HG03439 (cell line): Measurements from ENCODE around the gene DYNC2LI1.

Experiments used
- ATAC-seq: cut with Tn5 transposase; IDR thresholded peaks from one replicate; pipeline ENCODE4 v1.9.1; 2021; ENCODE audit warnings: mild to moderate bottlenecking, moderate library complexity; ENCODE audit not compliant: unreplicated experiment

DYNC2LI1 gene

DNA sequence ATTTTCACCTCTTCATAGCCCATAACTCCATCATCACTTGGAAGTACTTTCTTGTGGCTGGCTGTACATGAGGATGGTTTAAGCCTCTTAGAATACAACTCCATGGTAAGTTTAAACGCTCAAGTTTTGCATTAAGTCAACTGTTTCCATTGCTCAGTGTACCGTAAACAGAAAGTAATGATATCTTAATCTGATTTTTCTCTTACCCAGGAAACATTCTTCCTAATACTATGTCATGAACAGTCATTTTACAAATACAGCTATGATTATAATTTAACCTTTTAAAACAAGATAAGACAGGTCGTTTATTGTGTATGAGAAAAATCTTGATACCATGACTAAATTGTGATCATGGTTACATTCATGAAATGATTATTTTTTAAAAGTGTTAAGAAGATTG, 11.6 kb upstream of the DYNC2LI1 start:
- ATAC-seq, result no peak

DNA sequence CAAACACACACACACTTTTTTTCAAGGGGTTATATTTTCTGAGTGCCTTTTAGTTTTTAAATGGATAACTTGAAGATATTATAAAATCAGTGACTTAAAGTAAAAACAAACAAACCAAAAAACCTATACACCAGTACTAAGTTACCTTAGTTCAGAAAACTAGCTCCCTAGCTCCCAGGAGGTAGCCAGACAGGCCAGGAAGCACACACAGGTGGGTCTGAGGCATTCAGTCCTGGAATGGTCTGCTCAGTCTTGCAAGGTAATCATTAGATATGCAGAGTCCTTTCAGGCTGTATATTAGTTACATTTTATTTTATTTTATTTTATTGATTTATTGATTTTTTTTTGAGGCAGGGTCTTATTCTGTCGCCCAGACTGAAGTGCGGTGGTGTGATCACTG, 10.7 kb upstream of the DYNC2LI1 start:
- ATAC-seq, result no peak

DNA sequence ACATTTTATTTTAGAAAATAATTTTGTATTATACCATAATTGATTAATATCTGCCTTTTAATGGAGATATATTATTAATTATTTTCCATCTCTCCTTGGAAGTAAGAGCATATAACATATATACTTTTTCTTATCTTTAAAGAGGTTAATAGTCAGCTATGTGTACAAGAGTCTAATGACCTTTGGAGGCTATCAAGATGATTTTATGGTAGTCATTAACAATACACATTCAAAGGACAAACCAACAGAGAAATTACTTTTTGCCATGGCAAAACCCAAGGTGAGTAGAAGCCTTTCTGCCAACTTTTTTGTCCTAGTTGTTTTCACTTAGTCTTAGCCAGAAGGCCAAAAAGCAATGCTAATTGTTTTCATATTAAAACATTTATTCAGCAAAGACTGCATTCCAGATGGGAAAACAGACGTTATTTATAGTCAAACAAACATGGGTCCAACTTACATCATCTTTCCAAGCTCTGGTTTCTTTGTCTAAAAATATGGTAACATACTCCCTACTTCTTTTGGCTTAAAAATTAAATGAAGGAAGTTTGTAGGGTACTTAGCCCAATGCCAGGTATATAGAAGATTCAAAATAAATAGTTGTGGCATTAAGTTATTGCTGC, 9.6 kb upstream of the DYNC2LI1 start:
- no peak for ATAC-seq

DNA sequence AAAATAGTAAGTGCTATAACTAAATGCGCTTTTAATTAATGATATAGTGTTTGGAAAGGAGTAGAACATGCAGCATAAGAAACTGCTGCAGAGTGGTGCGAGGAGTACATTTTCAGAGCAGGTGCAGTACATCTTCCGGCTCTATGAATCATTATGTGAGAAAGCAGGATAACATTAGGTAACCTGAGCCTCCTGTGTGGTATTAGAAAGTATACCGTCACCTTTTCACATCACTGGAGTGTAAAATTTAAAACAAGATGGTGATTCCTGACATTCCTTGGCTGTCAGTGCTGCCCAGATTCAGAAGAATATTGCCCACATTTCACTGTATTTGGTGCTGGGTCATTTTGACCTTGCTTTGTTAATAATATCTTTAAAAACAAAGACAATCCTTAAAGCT, 7.8 kb upstream of the DYNC2LI1 start:
- no peak for ATAC-seq

DNA sequence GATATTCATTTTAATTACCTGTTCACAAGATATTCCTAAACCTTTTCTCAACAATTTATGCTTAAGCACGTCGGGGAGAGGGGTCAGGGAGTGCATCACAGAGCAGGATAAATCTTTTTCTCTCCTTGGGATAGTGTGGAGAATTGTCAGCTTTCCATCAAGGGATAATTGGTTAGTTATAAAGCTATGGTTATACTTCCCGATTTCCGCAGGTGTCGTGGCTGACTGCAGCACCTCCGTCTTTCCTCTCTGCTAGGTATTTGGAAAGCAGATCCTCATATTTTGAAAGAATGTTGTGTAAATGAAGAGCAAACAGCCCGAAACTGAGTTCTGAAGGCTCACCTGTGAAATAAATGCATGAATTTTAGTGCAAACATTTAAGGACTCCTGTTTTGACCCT, 778 bp downstream of the DYNC2LI1 start:
- no peak for ATAC-seq

DNA sequence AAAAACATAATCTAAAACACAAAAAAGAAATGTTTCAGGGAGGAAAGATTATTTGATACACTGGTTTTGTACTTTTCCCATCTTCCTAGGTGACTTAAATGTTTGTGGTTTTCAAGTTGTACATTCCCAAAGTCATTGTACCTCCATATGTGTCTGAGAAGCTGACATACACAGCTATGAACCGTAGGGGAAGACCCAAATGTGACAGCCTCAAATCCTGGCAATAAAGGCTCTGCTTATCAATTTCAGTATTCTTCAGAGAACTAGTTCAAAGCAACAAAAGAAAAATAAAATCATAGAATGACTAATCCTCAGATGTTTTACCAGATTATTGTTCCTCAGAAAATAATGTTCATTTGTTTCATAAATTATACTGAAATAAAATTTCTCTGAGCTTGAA, 2.5 kb downstream of the DYNC2LI1 start:
- no peak for ATAC-seq

DNA sequence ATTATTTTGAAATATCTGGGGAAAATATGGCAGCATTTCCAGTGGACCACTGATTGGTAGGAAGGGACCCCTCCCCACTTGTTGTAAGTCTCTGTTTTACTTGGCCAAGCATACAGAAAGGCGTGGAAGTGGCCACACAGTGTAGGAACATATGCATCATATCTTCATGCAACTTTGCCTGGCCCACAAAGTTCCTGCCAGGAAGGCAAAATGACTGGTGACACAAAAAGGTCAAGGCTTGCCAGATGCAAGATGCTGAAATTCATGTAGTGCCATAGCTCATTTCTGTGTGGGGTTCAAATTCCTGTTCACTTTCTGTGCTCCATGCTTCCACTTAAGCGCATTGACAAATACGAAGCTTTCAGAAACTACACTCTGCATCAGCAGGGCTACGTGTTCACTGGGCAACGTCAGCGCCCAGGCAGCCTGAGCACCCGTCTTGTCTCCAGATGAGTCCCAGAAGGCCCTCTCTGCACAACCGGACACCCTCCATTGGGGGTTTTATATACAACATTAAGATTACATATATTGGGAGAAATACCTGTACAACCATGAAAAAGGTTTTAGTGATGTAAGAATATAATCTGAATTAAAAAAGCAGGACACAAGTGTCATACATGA, 3.6 kb downstream of the DYNC2LI1 start:
- ATAC-seq, result no peak

DNA sequence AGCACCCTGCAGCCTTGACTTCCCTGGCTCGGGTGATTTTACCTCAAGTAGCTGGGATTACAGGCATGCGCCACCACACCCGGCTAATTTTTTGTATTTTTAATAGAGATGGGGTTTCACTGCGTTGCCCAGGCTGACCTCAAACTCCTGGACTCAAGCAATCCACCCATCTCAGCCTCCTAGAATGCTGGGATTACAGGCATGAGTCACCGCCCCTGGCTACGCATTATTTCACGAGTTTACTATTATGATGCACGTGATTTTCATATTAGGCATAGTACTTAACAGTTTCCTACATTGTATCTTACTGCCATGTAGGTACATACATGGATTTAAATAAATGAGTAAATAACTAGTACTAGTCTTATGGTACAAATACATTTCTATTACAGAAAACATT, 4.4 kb downstream of the DYNC2LI1 start:
- ATAC-seq, result no peak

DNA sequence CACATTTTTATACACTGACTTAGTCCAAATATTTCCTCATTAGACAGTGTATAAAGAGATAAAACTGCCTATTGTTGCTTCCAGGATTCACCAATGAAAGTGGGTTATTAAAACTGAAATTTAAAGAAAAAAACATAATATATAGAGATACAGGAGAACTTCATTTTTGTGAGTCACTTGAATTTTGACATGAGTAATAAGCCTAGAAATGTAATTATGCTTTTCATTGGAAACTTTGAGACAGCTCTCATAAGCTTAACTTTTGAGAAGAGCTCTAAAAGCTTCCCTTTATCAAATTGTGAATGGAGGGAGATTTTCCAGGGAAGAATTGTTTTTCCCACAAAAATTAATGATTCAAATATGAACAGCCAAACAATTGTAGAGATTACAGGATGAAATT, 14.1 kb downstream of the DYNC2LI1 start:
- no peak for ATAC-seq

DNA sequence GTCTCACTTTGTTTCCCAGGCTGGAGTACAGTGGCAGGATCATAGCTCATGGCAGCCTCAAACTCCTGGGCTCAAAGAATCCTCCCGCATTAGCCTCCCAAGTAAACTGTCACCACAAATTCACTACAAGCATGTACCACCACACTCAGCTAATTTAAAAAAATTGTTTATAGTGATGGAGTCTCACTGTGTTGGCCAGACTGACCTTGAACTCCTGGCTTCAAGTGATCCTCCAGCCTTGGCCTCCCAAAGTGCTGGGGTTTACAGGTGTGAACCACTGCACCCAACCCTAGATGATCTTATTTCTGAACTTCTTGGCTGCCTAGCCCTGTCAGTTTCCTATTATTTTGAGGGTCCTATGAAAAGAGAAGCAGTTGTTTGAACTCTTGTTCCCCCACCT, 14.8 kb downstream of the DYNC2LI1 start:
- no peak for ATAC-seq

DNA sequence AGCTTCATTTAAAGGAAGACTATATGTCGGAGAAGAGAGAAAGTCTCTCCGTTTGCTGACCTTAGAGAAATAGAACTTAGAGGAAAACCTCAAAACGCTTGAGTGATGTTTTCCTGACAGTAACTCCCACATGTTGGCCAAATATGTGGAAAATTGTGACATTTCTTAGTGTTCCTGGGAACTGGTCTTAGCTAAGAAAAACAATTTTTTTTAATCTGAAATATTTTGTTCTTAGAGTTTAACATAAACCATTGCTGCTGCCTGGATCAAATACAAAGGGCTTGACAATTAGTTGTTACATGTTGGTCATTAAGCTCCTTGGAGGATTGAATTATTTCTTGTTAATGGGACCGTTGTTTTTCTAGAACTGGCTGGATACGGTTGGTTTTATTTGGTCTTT, 16.3 kb downstream of the DYNC2LI1 start:
- no peak for ATAC-seq

DNA sequence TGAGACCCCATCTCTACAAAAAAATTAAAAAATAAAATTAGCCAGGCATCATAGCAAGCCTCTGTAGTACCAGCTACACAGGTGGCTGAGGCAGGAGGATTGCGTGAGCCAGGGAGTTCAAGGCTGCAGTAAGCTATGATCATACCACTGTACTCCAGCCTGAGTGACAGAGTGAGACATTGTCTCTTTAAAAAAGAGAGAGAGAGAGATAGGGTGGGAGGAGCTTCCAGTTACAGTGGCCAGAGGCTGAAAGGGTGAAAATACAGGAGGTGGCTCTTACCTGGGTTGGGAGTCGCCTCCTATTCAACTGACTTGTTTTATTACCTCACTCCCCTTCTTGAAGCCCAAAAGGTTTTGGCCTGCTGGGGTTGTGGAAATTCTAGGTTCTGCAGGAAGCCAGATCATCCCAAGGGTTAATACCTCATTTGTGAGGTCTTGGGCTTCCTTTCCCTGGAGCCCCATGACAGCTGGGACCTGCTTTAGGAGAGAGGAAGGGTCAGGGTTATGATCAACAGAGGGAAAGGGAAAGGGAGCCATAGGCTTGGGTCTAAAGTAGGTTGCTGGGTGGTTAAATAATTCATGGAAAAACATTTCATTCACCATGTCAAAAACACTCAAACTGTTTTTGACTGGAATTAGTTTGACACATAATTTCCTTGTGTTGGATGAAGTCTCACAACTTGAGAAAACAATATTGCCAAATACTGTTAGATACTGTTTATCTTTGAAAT, 17.4 kb downstream of the DYNC2LI1 start:
- ATAC-seq, result no peak

DNA sequence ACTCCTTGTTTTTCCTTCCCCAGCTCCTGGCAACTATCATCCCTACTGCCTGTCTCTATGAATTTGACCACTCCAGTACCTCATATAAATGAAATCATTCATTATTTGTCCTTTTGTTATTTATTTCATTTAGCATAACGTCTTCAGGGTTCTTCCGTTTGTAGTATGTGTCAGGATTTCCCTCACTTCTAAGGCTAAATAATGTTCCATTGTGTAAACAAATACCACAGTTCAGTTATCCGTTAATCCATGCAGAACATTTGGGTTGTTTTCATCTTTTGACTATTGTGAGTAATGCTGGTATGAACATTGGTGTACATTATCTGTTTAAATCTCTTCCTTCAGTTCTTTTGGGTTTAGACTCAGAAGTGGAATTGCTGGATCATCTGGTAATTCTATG, 18.8 kb downstream of the DYNC2LI1 start:
- ATAC-seq, result no peak

DNA sequence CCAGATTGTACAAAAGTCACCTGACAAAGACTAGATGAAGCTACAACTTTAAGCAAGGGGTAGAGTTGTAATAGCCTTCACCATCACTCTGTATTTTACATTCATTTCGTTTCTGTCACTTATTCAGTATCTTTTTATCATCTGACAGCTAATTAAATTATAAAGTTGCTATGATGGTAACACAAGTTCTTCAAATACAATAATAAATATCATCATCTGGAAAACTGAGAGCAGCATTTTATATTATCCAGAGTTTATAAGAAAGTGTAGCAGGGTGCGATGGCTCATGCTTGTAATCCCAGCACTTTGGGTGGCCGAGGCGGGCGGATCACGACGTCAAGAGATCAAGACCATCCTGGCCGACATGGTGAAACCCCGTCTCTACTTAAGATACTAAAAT, 21.1 kb downstream of the DYNC2LI1 start:
- ATAC-seq, result no peak

DNA sequence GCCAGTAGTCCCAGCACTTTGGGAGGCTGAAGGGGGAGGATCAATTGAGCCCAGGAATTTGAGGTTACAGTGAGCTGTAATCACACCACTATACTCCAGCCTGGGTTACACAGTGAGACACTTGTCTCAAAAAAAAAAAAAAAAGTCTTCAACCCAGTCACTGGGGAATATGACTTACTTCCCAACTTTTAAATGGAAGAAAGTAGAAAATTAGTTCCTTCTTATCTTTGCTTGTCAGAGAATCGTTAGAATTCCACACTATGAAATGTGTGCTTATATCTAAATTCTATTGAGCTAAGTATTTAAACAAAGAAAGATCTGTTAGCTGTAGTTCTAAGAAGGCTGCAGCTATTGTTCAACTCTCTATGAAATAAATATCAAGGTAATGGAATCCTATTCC, 22.4 kb downstream of the DYNC2LI1 start:
- no peak for ATAC-seq

DNA sequence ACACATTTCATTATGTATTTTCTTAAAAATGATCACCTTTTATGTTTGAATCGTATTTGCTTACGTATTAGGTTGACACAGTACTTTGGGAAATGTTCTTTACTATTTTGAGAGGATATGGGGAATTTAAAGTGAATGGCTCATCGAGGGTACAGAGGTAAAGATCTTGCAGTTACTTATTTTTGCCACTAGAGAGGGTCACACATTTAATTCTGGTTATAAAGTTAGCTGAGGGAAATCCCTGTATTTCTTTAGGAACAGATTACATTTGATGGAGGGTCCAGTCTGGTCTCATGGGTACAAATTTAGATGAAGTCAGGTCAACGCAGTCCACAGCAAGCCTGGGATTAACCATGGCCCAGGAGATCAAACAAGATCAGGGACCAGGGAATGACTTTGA, 24.5 kb downstream of the DYNC2LI1 start:
- no peak for ATAC-seq

DNA sequence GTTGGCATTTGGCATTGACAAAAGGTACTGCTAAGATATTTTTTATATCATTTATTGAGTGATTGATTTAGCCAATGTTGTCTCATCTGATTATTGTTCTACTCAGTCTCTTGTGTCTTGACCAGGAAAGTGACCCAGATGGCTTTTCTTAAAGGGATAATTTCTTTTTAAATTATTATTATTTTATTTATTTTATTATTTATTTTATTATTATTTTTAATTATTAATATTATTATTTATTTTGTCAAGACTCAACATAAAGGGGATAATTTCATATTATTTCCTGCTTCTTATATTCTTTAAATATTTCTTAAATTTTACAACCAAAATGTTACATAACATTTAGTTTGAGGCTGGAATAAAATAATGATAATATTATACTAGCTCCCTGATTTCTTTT, 27.1 kb downstream of the DYNC2LI1 start:
- ATAC-seq, result no peak

DNA sequence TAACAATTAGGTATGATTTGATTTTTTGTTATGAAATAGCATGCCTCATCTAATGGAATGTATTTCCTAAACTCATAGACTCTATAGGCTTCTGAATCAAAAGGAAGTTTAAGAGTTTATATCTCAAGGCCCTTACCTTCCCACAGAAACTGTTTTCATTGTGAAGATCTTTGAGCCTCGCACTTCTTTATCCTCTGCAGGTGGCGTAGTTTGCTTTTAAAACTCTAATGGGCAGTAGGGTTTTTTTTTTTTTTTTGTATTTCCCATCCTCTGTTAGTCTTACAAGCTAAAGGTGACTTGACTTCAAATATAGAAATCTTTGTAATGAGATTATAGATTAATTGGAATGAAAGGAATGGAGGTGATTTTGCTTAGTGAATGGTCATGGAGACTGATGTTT, 28.3 kb downstream of the DYNC2LI1 start:
- no peak for ATAC-seq

DNA sequence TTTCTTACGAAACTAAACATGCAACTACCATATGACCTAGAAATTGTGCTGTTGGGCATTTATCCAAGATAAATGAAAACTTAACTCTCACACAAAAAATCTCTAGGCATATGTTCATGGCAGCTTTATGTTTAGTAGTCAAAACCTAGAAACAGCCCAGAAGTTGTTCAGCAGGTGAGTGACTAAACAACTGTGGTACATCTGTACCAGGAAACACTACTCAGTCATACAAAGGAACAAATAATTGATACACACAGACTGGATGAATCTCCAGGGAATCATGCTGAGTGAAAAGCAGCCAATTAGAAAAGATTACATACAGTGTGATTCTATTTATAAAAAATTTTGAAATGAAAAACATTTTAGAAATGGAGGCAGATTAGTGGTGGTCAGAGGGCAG, 29.3 kb downstream of the DYNC2LI1 start:
- no peak for ATAC-seq

DNA sequence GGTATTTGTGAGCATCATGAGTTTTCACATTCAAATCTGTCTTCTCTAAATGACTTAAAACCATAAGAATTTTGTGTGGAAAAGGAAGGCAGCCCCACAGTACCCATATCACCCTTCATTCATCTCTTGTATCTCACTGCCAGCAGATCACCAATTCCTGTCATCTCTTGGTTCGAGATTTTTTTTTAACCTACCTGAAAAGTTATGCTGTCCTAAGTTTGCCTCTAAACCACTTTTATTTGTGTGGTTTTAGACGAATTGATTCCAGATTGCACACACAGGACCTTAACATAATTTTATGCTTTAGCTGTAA, 32.8 kb downstream of the DYNC2LI1 start:
- ATAC-seq, result no peak

DNA sequence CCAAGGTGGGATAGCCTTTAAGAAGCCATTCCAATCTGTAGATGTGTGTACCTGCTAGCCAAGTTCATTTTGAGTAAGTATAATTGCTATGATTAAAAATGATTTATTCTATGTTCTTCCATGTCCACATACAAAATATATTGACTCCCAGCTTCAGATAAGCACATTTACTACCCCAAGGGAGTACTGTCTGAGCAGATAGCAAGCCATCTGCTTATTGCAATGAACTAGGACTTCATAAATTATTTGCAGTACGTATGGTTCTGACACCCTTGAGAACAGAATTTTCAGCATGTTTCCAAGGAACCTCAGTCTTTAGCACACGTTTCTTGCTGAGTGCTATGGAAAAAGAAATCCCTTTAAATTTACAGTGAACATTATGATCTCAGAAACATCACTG, 36.6 kb downstream of the DYNC2LI1 start:
- no peak for ATAC-seq

DNA sequence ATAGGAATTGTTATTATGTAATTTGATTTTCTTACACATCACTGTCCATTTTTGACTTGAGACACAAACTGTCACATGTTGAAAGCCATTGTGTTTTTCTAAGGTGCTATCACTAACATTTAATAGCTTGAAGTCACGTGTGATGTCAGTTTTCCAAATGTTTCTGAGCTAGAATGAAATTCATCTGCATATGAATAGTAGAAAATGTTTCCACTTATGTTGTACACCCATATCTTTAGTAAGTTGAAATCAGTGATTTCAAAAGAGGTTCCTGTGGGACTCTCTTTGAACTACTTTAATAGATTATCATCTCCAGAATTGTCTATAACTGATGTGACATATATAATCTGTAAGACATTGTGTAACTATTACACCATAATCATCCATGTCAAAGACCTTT, 37.0 kb downstream of the DYNC2LI1 start:
- no peak for ATAC-seq

DNA sequence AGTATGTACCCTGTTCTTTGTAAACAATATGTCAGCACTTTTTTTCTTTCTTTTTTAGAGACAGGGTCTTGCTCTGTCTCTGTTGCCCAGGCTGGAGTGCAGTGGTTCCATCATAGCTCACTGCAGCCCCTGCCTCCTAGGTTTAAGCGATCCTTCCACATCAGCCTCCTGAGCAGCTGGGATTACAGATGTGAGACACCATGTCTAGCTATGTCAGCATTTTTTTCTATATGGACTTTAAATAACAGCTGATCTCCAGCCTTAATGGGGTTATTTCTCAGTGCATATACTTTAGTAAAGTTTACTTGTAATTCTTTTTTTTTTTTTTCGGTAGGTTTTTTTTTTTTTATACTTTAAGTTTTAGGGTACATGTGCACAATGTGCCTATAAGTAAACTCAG, 38.2 kb downstream of the DYNC2LI1 start:
- no peak for ATAC-seq
